ENCODE measurements around the gene MOBP. TPM values are rescaled to one million over a fixed set of nuclear protein-coding genes. Genes with fewer than 3 reads are reported as not detected.
A peak's percentile ranks its signal among the peaks of the same experiment; 100 is the strongest.
"Not testable (repeated sequence)": the region's sequence is repeated elsewhere in the genome, so short reads cannot be mapped to it uniquely, and the experiment has no call there.

MOBP gene
- total RNA-seq, 1 experiment from 2014 or later = not detected

DNA sequence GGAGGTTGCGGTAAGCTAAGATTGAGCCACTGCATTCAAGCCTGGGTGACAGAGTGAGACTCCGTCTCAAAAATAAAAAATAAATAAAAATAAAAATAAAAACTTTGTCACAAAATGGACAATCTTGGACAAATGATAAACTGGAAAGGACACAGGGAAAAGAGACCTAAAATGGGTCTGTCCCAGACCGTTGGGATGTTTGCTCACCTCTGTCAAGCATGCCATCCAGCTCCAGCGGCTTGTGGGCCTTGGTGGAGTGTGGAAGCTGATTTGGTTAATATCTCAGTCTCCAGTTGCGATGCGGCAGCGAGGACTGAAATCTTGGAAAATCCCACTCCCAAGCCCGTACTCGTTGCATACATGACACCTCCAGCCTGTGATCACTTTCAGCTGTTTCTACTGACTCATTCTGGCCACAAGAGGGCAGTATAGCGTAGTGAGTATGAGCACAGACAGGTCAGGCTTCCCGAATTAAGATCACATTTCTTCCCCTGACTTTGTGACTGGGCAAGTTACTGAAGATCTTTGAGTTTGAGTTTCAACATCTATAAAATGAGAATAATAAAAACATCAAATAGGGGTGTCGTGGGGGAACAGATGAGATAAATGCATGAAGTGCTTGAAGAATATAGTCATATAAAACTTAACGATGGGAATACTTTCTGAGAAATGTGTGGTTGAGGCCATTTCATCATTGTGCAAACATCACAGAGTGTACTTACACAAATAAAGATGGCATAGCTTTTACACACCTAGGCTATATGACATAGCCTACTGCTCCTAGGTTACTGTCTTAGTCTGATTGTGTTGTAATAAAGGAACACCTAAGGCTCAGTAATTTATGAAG is 19.6 kb upstream of the MOBP start:
- peak; percentile 85 for DNase-seq (ENCODE audit: low spot score)
- in situ Hi-C loops (cut with HindIII; ENCODE audit: low sequenced_read_pairs) = no loop called here

DNA sequence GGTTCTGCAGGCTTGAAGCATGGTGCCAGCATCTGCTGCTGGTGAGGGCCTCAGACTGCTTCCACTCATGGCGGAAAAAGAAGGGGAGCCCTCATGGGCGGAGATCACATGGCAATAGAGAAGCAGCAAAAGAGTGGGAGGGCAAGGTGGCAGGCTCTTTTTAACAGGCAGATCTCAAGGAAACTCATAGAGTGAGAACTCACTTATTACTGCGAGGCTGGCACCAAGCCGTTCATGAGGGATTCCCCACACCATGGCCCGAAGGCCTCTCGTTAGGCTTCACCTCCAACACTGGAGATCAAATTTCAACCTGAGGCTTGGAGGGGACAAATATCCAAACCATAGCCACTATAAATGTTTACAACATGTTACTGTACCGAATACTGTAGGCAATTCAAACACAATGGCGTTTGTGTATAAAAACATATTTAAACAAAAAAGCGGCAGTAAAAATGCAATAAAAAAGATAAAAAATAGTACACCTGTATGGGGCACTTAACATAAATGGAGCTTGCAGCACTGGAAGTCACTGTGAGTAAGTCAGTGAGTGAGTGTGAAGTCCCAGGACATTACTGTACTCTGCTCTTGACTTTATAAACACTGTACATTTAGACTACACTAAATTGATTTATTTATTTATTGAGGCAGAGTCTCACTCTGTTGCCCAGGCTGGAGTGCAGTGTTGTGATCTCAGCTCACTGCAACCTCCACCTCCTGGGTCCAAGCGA is 18.8 kb upstream of the MOBP start:
- no peak for DNase-seq (ENCODE audit: low spot score)
- in situ Hi-C loops (cut with HindIII; ENCODE audit: low sequenced_read_pairs) = no loop called here

DNA sequence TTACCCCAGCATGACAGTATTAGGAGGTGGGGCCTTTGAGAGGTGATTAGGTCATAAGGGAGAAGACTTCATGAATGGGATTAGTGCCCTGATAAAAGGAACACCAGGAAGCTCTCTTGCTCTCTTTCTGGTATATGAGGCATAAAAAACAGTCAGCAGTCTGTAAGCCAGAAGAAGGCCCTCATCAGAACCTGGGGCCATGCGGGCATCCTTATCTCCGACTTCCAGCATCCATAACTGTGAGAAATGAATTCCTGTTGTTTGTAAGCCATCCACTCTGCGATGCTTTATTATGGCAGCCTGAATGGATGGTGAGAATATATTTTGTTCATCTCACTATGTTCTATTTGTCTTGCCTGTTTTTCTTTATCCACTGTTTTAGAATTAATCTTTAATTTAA is 17.7 kb upstream of the MOBP start:
- no peak for DNase-seq (ENCODE audit: low spot score)
- in situ Hi-C loops (cut with HindIII; ENCODE audit: low sequenced_read_pairs) = no loop called here

DNA sequence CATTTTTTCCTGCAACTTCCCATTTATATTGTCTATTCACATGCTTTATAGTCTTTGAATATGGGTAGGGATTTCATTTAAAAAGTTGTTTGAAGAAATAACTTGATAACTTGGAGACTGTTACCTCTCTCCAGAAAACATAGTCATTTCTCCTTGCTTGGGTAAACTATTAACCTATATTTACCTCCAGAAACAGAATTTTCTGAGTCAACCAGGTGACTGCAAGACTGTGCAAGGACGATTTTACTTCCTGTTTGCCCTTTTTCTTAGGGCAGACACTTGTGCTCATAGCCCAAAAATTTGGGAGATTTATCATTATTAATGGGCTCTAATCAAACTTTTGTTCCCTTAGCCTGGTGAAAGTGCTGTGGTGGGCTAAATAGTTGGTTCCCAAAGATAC is 14.3 kb upstream of the MOBP start:
- in situ Hi-C loops (cut with HindIII; ENCODE audit: low sequenced_read_pairs) = no loop called here
- DNase-seq (ENCODE audit: low spot score) = no peak

DNA sequence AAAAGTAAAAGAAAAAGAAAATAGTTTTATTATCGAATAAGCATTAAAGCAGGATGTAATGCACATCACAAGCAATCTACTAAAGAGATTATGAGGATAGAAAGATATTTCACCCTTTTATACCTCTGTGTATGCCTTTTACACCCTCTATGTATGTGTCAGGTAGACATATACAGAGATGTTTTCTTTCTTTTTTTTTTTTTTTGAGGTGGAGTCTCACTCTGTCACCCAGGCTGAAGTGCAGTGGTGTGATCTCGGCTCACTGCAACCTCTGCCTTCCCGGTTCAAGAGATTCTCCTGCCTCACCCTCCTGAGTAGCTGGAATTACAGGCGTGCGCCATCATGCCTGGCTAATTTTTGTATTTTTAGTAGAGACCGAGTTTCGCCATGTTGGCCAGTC is 13.6 kb upstream of the MOBP start:
- in situ Hi-C loops (cut with HindIII; ENCODE audit: low sequenced_read_pairs); DNase-seq (ENCODE audit: low spot score): not testable (repeated sequence)

DNA sequence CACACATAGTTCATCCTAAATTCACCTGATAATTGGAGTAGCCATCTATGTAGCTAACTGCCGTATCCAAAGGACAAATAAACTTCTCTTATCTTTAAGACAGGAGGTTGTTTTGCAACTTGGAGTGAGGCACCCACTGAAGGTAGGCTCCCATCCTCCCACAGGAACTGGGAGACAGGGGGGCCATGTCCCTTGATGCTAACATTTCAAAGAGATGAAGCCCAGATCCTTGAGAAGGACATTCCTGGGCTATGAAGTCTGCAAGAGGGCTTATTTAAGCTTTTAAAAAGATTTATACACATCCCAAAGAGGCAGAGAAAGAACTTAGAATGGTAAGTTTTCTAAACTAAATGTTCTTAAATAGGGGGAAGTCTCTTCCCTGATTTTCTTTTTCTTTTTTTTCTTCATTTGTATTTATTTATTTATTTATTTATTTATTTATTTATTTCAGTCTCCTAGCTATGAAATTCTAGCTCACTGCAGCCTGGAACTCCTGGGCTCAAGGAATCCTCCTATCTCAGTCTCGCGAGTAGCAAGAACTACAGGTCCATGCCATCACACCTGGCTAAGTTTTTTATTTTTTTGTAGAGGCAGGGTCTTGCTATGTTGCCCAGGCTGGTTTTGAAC is 12.8 kb upstream of the MOBP start:
- DNase-seq (ENCODE audit: low spot score) = no peak
- in situ Hi-C loops (cut with HindIII; ENCODE audit: low sequenced_read_pairs) = no loop called here

DNA sequence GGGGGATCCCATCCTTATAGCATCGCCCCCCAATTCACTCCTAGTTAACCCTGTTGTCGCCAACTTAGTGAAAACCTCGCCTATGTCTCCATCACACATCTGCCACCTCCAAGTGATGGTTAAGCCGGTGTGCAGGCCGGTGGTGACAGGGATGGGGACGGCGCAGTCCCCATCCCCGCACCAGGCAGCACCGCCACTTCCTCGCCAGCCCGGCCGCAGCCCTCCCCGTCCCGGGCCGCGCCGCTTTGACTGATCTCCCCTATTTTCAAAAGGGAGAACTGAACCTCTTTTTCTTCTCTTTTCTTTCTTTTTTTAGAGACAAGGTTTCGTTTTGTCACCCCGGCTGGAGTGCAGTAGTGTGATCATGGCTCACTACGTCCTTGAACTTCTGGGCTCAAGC is 11.3 kb upstream of the MOBP start:
- in situ Hi-C loops (cut with HindIII; ENCODE audit: low sequenced_read_pairs) = no loop called here
- DNase-seq (ENCODE audit: low spot score) = no peak

DNA sequence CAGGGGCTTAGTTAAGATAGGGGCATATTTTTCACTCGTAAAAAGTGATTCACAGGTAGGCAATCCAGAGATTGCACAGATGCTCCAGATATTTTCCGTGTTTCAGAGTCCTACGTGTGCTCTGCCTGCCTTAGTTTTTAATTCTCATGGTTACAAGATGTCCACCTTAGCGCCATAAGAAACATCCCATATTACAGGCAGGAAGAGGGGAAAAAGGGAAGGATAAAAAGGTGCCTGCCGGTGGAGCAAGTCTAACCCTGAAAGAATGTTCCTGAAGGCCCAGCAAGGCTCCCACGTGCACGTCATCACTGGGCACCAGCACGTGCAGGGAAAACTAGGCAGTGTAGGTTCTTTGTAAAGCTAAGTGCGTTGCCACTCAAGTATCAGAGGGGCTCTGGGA is 10.1 kb upstream of the MOBP start:
- in situ Hi-C loops (cut with HindIII; ENCODE audit: low sequenced_read_pairs) = no loop called here
- DNase-seq (ENCODE audit: low spot score) = no peak

DNA sequence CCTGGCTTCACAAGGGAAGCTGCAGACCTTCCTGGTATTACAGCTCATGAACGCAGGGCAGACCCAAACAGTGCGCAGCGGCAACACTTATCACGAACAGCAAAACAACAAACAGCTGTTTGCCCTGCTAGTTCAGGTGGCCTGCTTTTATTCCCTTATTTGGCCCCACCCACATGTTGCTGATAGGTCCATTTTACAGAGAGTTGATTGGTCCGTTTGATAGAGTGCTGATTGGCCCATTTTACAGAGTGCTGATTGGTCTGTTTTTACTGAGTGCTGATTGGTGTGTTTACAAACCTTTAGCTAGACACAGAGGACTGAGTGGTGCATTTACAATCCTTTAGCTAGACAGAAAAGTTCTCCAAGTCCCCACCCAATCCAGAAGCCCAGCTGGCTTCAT is 8.9 kb upstream of the MOBP start:
- DNase-seq (ENCODE audit: low spot score); in situ Hi-C loops (cut with HindIII; ENCODE audit: low sequenced_read_pairs): not testable (repeated sequence)

DNA sequence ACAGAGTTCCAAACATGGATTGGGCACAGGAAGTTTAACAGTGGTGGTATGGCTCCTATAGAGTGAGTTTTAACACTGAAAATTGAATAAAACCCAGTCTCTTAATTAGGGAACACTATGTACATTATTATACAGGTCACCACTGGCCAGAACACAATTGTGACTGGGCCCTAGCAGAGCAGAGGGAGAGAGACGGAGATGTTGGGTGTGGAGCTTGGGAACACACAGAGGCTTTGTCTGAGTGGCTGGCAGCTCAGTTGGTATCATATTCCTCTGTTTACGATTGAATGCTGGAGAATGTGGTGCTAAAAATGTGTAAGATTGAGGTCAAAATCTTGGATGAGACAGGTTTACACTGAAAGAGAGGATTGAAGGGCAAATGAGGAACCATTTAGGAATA is 6.8 kb upstream of the MOBP start:
- in situ Hi-C loops (cut with HindIII; ENCODE audit: low sequenced_read_pairs) = no loop called here
- no peak for DNase-seq (ENCODE audit: low spot score)

DNA sequence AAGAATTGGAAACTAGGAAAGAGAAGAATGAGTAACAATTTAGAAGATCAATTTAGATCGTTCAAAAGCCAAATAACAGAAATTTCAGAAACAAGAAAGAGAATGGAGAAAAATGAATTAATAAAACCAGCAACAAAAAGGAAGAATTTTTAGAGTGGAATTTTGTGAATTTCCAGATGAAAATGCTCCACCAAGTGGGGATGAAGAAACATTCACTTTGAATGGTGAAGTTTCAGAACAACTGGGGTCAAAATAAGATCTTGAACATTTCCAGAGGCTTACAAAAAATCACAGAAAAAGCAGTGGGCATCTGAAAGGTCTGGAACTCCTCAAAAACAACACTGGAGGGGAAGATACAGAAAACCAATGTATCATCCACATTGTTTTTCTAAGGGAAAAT is 4.2 kb upstream of the MOBP start:
- no peak for DNase-seq (ENCODE audit: low spot score)
- in situ Hi-C loops (cut with HindIII; ENCODE audit: low sequenced_read_pairs) = no loop called here

DNA sequence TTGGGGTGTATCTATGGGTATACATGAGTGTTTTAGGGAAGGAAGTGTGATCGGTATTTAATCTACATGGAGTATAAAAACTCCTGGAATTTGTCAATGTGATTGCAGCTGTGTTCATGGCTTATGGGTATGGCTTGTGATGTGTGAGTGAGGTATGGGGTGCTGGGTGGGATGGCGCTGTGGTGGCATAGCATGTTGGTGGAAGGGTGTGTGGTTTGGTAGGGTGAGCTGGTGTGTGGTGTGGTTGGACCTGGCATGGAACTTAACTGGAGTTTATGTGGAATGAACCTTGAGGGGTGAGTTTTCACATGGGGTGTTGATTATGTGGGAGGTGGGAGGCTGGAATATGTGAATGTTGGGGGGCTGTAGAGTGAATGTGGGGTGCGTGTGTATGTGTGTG is 492 bp upstream of the MOBP start:
- in situ Hi-C loops (cut with HindIII; ENCODE audit: low sequenced_read_pairs) = no loop called here
- no peak for DNase-seq (ENCODE audit: low spot score)

DNA sequence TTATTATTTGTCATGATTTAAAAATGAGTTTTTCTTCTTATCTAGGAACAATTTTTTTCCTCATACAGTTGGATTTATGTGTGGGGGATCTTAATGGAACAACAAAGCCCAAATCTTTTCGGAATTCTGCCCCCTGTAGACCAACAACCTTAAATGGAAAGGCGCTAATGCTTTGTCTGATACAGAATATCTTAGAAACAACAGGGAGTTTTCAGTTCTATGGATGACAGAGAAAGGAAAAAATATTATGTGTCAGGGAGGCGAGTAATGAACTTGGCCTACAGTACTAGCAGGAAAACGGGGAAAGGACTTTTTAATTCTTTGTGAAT is 592 bp downstream of the MOBP start:
- in situ Hi-C loops (cut with HindIII; ENCODE audit: low sequenced_read_pairs) = no loop called here
- DNase-seq (ENCODE audit: low spot score) = no peak

DNA sequence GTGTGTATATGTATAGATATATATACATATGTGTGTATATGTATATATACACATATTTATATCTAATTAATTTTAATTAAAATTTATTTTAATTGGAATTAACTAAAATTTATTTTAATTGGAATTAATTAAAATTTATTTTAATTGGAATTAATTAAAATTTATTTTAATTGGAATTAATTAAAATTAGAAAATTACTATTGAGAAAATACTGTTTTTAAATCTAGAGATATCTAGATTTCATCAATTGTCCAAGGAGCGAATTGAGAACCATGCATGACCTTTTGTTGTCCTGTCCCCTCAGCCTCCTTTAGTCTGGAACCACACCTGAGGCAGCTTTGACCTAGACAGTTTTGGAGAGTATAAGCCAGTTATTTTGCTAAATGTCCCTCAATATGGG is 1.8 kb downstream of the MOBP start:
- in situ Hi-C loops (cut with HindIII; ENCODE audit: low sequenced_read_pairs) = no loop called here
- no peak for DNase-seq (ENCODE audit: low spot score)

DNA sequence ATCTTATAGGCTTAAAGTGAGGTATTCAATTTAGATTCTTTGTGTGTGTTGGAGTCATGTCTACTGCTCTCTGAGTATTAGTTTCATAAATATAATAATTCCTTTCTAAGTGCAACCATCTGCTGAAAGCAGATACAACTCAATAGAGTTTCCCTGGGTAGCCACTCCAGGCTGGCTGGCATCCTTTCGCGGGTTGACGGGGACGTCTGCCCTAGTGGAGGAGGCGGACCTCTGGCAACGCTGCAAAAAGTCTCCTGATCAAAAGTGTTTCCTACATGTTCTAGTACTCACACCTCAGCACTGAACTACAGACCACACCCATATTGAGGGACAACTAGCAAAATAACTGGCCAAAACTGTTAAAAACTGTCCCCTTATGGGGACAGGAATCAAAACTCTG is 2.5 kb downstream of the MOBP start:
- in situ Hi-C loops (cut with HindIII; ENCODE audit: low sequenced_read_pairs) = no loop called here
- DNase-seq (ENCODE audit: low spot score) = no peak

DNA sequence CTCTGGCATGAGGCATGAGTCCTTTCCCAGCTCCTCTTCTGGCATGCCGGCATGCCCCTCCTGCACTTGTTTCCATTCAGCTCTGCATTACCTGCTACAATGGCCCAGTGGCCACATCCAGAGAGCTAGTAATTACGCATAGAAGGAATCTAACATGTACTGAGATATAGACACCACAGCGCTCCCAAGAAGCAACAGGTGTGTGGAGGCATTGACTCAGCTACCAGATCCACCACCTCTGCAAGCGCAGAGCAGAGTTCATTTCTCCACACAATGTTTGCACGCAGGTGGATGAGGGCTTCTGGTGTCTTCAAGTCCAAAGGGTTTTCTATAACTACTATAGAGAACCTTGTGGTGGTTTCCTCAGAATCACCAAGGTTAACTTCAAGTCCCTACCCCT is 4.2 kb downstream of the MOBP start:
- DNase-seq (ENCODE audit: low spot score) = no peak
- in situ Hi-C loops (cut with HindIII; ENCODE audit: low sequenced_read_pairs) = no loop called here

DNA sequence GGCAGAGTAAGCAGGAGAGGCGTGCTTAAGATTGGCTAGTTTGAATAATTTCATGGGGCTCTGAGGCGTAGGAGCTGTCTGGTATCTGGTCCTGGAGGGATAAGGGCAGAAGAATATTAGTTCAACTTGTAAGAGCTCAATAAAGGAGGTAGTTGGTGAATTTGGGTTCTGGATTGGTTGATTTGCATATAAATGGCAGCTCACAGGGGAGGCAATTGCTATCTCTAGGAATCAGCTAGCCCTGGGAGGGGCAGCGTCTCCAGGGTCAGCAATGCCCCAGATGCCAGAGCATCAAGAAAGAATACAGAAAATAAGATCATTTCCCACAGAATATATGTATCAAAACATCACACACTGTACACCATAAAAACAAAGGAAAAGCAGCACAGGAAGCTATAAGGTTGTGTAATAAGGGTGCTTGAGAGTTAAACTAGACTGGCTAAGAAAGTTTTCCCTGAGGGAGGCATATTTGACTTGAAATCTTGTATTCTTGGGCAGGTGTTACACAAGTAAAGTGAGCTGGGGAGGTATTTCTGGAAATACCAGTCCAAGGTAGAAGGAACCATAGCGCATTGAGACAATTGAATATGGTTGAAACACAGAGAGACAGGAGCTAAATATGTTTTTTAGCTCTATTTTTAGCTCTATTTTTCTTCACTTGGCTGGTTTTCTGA is 6.1 kb downstream of the MOBP start:
- in situ Hi-C loops (cut with HindIII; ENCODE audit: low sequenced_read_pairs) = no loop called here
- no peak for DNase-seq (ENCODE audit: low spot score)

DNA sequence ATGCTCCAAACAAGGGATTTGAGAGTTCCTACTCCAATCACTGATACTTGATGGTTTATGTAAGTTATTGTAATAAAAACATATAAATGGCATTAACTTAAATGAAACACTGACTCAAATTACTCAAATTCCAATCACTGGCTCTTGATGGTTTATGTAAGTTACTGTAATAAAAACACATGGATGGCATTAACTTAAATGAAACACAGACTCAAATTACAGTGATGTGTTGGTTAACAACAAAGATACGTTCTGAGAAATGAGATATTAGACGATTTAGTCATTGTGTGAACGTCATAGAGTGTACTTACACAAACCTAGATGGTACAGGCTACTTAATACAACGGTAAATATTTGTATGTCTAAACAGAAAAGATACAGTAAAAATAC is 6.6 kb downstream of the MOBP start:
- no peak for DNase-seq (ENCODE audit: low spot score)
- in situ Hi-C loops (cut with HindIII; ENCODE audit: low sequenced_read_pairs) = no loop called here

DNA sequence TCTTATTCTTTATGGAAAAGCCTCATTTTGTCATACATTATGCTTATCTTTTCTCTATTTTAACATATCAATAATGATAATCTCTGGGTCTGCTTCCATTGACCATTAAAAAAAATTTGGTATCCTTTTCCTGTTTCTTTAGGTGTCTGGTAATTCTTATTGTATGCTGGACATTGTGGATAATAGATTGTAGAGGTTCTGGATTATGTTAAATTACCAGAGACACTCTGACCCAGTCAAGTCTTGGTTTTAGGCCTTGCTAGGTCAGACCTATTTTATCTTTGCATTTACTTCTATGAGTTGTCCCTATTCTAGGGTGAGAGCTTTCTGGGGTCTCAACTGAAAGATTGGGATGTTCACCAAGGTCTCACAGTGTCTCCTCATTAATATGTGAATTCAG is 9.3 kb downstream of the MOBP start:
- no peak for DNase-seq (ENCODE audit: low spot score)
- in situ Hi-C loops (cut with HindIII; ENCODE audit: low sequenced_read_pairs) = no loop called here

DNA sequence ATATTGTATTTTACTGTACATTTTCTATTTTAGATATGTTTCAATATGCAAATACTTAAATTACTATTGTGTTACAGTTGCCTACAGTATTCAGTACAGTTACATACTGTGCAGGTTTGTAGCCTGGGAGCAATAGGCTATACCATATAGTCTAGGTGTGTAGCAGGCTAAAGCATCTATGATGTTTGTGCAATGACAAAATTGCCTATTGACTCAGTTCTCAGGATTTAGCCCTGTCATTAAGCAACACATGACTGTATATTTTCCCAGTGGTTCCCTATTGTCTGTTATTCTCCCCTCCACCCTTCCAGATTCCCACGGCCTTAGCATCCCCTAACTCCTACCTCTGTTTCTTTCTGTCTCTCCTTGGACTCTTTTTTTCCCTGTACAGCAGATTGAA is 10.7 kb downstream of the MOBP start:
- DNase-seq (ENCODE audit: low spot score) = no peak
- in situ Hi-C loops (cut with HindIII; ENCODE audit: low sequenced_read_pairs) = no loop called here
